ENCODE results near the gene TMEM150C.
"Not testable (repeated sequence)": the region's sequence is repeated elsewhere in the genome, so short reads cannot be mapped to it uniquely, and the experiment has no call there.

The TMEM150C gene

GRCh38 chr4:82553020-82553419 is 8.8 kb downstream of the TMEM150C start:
- TF ChIP-seq POLR2A (IDR thresholded peaks at IDR 0.05; ENCODE audit: low read depth, low read length), result no peak
- DNase-seq (ENCODE audit: insufficient read length, low spot score) (no peak), FAIRE-seq (no peak)

- TF ChIP-seq POLR2A (IDR thresholded peaks at IDR 0.05; ENCODE audit: low read depth, low read length), result no peak
- FAIRE-seq (no peak), DNase-seq (ENCODE audit: insufficient read length, low spot score) (no peak)
Observed at GRCh38 chr4:82551734-82552133, 10.1 kb downstream of the TMEM150C start.

- not testable (repeated sequence) for FAIRE-seq
Observed at GRCh38 chr4:82547850-82548249, 13.9 kb downstream of the TMEM150C start.

GRCh38 chr4:82543131-82543530 is 18.7 kb downstream of the TMEM150C start:
- DNase-seq (ENCODE audit: insufficient read length, low spot score) (no peak), FAIRE-seq (no peak)
- no peak for TF ChIP-seq POLR2A (IDR thresholded peaks at IDR 0.05; ENCODE audit: low read depth, low read length)

More at GRCh38 chr4:82547850-82548249, 13.9 kb downstream of the TMEM150C start:
- DNase-seq (ENCODE audit: insufficient read length, low spot score), result not testable (repeated sequence)

- no peak for FAIRE-seq
- no peak for DNase-seq (ENCODE audit: insufficient read length, low spot score)
- no peak for TF ChIP-seq POLR2A (IDR thresholded peaks at IDR 0.05; ENCODE audit: low read depth, low read length)
Observed at GRCh38 chr4:82542642-82543041, 19.1 kb downstream of the TMEM150C start.

- FAIRE-seq, result no peak
- no peak for TF ChIP-seq POLR2A (IDR thresholded peaks at IDR 0.05; ENCODE audit: low read depth, low read length)
- no peak for DNase-seq (ENCODE audit: insufficient read length, low spot score)
Observed at GRCh38 chr4:82529322-82529721, 32.5 kb downstream of the TMEM150C start.

GRCh38 chr4:82528868-82529267 is 32.9 kb downstream of the TMEM150C start:
- FAIRE-seq, result no peak
- DNase-seq (ENCODE audit: insufficient read length, low spot score), result no peak
- no peak for TF ChIP-seq POLR2A (IDR thresholded peaks at IDR 0.05; ENCODE audit: low read depth, low read length)

GRCh38 chr4:82528074-82528473 is 33.7 kb downstream of the TMEM150C start:
- TF ChIP-seq POLR2A (IDR thresholded peaks at IDR 0.05; ENCODE audit: low read depth, low read length), result no peak
- FAIRE-seq (no peak), DNase-seq (ENCODE audit: insufficient read length, low spot score) (no peak)

GRCh38 chr4:82525307-82525911 is 36.4 kb downstream of the TMEM150C start:
- DNase-seq (ENCODE audit: insufficient read length, low spot score) (no peak), FAIRE-seq (no peak)
- TF ChIP-seq POLR2A (IDR thresholded peaks at IDR 0.05; ENCODE audit: low read depth, low read length), result no peak

- FAIRE-seq, result no peak
- DNase-seq (ENCODE audit: insufficient read length, low spot score), result no peak
- no peak for TF ChIP-seq POLR2A (IDR thresholded peaks at IDR 0.05; ENCODE audit: low read depth, low read length)
Observed at GRCh38 chr4:82524570-82525152, 37.1 kb downstream of the TMEM150C start.

- TF ChIP-seq POLR2A (IDR thresholded peaks at IDR 0.05; ENCODE audit: low read depth, low read length), result no peak
- DNase-seq (ENCODE audit: insufficient read length, low spot score) (no peak), FAIRE-seq (no peak)
Observed at GRCh38 chr4:82523179-82523578, 38.6 kb downstream of the TMEM150C start.

GRCh38 chr4:82522472-82522871 is 39.3 kb downstream of the TMEM150C start:
- DNase-seq (ENCODE audit: insufficient read length, low spot score) (no peak), FAIRE-seq (no peak)
- no peak for TF ChIP-seq POLR2A (IDR thresholded peaks at IDR 0.05; ENCODE audit: low read depth, low read length)

GRCh38 chr4:82521283-82521682 is 40.5 kb downstream of the TMEM150C start:
- no peak for FAIRE-seq
- TF ChIP-seq POLR2A (IDR thresholded peaks at IDR 0.05; ENCODE audit: low read depth, low read length), result no peak
- DNase-seq (ENCODE audit: insufficient read length, low spot score), result no peak

- no peak for TF ChIP-seq POLR2A (IDR thresholded peaks at IDR 0.05; ENCODE audit: low read depth, low read length)
- DNase-seq (ENCODE audit: insufficient read length, low spot score) (no peak), FAIRE-seq (no peak)
Observed at GRCh38 chr4:82519776-82520175, 42.0 kb downstream of the TMEM150C start.

GRCh38 chr4:82519072-82519471 is 42.7 kb downstream of the TMEM150C start:
- no peak for TF ChIP-seq POLR2A (IDR thresholded peaks at IDR 0.05; ENCODE audit: low read depth, low read length)
- no peak for FAIRE-seq
- no peak for DNase-seq (ENCODE audit: insufficient read length, low spot score)

Measured in H54 (cell line).